ENCODE measurements around the gene DHX16. TPM values are rescaled to one million over a fixed set of nuclear protein-coding genes. Genes with fewer than 3 reads are reported as not detected.

DHX16 gene
- total RNA-seq, 1 donor from 2014 or later, result 17.6 TPM

DNA sequence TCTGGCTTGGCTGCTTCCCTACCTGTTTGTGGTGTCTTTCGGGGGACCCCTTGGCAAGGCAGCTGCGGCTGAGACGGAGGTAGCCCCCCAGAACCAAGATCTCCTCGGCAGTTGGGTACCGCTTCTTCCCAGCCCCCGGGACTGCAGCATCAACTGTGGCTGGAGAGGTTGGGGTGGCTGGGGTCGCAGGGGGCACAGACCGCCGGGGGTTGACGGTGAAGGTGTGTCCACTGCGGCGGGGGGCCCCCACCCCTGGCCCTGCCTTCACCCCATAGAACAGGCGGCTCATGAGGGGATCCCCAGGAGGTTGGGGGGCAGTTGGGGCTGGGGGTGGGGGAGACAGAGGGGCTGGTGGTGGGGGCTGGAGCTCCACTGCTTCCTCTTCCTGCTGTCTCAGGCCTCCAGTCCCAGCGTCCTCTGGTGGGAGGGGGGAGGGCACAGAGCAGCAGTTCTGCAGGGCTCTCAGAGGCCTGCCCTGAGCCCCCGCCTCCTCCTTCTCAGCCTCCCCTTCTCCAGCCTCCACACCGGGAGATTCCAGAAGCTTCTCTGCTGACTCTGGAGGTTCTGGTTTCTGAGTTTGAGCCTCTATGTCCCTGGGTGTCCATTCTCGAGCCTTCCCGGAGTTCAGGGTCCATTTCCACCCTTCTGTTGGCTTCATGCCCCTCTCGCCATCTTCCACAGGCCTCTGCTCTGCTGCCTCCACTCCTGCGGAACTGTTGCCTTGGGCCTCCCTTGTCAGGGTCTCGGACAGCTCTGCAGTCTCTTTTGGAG lies 11.8 kb upstream of the DHX16 start:
- peaks cover 81% of the 10 kb centered on the region for H3K79me2 ChIP-seq (ENCODE audit: low read depth)
- no peak for DNase-seq (ENCODE audit: low spot score)
- H2AFZ ChIP-seq (replicated peaks), result no peak overlapping the region
- Mint-ChIP-seq H3K9me3 (no peaks in the 10 kb centered on the region), H3K4me1 (peaks cover 80% of the 10 kb centered on the region), H3K27ac (peak overlapping the region; percentile 93), H3K36me3 (peaks cover 11% of the 10 kb centered on the region), H3K4me3 (peak overlapping the region; percentile 95), H3K27me3 (ENCODE audit: insufficient read depth, low read depth) (peaks cover 8% of the 10 kb centered on the region)
- peak overlapping the region; percentile 97 for H3K4me2 ChIP-seq
- peaks cover 65% of the 10 kb centered on the region for H3K4me1 ChIP-seq
- H3F3A ChIP-seq (ENCODE audit: low read depth), result peaks cover 30% of the 10 kb centered on the region
- no peak overlapping the region for H3K9ac ChIP-seq
- H3K4me3 ChIP-seq, result peak overlapping the region; percentile 41
- no peaks in the 10 kb centered on the region for H3K27me3 ChIP-seq
- peaks cover 52% of the 10 kb centered on the region for H4K20me1 ChIP-seq (ENCODE audit: low read depth)
- no peaks in the 10 kb centered on the region for H3K36me3 ChIP-seq
- TF ChIP-seq, protein P1, sequence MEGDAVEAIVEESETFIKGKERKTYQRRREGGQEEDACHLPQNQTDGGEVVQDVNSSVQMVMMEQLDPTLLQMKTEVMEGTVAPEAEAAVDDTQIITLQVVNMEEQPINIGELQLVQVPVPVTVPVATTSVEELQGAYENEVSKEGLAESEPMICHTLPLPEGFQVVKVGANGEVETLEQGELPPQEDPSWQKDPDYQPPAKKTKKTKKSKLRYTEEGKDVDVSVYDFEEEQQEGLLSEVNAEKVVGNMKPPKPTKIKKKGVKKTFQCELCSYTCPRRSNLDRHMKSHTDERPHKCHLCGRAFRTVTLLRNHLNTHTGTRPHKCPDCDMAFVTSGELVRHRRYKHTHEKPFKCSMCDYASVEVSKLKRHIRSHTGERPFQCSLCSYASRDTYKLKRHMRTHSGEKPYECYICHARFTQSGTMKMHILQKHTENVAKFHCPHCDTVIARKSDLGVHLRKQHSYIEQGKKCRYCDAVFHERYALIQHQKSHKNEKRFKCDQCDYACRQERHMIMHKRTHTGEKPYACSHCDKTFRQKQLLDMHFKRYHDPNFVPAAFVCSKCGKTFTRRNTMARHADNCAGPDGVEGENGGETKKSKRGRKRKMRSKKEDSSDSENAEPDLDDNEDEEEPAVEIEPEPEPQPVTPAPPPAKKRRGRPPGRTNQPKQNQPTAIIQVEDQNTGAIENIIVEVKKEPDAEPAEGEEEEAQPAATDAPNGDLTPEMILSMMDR (IDR thresholded peaks at IDR 0.05), result no peak
- TF ChIP-seq EZH2 (IDR thresholded peaks at IDR 0.05), result no peak
- no peak for TF ChIP-seq EZH2phosphoT487 (IDR thresholded peaks at IDR 0.05)
- H3K27ac ChIP-seq, result no peak overlapping the region
- H3K9me3 ChIP-seq (ENCODE audit: low read depth), result no peaks in the 10 kb centered on the region

DNA sequence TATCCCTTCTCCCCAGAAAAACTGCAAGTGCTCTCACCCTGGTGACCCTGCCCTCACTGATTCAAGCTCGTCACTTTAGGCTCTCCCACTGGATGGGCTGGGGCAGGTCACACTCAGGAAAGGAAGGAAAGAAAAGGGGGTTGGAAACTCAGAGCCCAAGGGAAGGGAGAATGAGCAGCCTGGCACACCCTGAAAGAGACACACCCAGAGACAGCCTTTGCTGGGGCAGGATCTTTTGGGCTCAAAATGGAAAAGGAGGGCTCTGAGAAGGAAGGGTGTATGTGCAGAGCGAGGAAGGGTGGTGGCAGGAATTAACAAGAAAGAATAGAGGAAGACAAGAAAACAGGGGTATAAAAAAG lies 11.2 kb upstream of the DHX16 start:
- H4K20me1 ChIP-seq (ENCODE audit: low read depth), result peaks cover 57% of the 10 kb centered on the region
- peaks cover 68% of the 10 kb centered on the region for H3K4me1 ChIP-seq
- no peak overlapping the region for H3K9ac ChIP-seq
- peaks cover 30% of the 10 kb centered on the region for H3F3A ChIP-seq (ENCODE audit: low read depth)
- H3K27me3 ChIP-seq, result no peaks in the 10 kb centered on the region
- TF ChIP-seq, protein P1 (IDR thresholded peaks at IDR 0.05), result no peak
- TF ChIP-seq EZH2 (IDR thresholded peaks at IDR 0.05), result no peak
- no peak for TF ChIP-seq EZH2phosphoT487 (IDR thresholded peaks at IDR 0.05)
- no peak for DNase-seq (ENCODE audit: low spot score)
- Mint-ChIP-seq H3K4me1 (peaks cover 78% of the 10 kb centered on the region), H3K36me3 (peaks cover 14% of the 10 kb centered on the region), H3K27ac (peak overlapping the region; percentile 89), H3K27me3 (ENCODE audit: insufficient read depth, low read depth) (peaks cover 9% of the 10 kb centered on the region), H3K9me3 (no peaks in the 10 kb centered on the region), H3K4me3 (peak overlapping the region; percentile 87)
- peak overlapping the region; percentile 41 for H3K4me3 ChIP-seq
- H3K27ac ChIP-seq, result no peak overlapping the region
- H3K36me3 ChIP-seq, result no peaks in the 10 kb centered on the region
- H3K4me2 ChIP-seq, result peak overlapping the region; percentile 97
- H2AFZ ChIP-seq (replicated peaks), result no peak overlapping the region
- H3K79me2 ChIP-seq (ENCODE audit: low read depth), result peaks cover 77% of the 10 kb centered on the region
- H3K9me3 ChIP-seq (ENCODE audit: low read depth), result no peaks in the 10 kb centered on the region

DNA sequence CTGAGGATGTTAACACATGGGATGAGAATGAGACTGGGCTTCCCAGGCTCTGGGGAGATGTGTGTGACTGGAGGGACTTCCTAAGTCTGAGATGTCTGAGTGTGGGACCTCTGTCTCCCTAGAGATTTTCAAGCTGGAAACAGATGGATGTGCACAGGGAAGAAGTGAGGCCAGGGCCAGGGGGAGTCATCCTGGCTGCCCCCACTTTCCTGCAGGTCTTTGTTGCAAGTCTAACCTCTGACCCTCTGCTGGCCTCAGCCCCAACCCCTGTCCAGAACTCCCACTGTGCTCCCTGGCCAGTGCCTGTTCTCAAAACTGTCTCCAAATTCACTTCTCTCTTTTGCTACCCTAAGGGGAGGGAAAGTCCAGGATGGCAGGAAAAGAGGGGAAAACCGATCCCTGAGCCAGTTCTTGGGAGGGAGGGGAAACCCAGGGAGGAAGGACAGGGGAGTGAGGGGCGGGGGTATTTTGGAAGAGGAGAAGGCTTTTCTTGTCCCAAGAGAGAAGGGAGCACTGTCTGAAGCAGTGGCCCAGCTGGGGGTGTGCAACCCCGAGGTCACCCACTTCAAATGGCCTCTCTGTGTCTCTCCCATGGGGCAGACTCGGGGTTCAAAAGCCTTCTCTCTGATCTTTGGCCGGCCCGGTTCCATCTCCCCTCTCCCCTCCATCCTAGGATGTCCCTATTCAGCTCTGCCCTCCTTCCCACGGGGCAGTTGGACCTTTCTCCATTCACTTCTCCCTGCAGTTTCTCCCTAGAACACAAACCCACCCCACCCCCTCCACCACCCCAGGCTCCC lies 10.6 kb upstream of the DHX16 start:
- Histone ChIP-seq H3K27me3 (no peaks in the 10 kb centered on the region), H3K9ac (peak overlapping the region; percentile 44), H3K4me3 (peak overlapping the region; percentile 41), H3K4me1 (peaks cover 67% of the 10 kb centered on the region), H3K79me2 (ENCODE audit: low read depth) (peaks cover 76% of the 10 kb centered on the region), H4K20me1 (ENCODE audit: low read depth) (peaks cover 62% of the 10 kb centered on the region), H3K27ac (peak overlapping the region; percentile 78), H3K36me3 (no peaks in the 10 kb centered on the region), H3F3A (ENCODE audit: low read depth) (peaks cover 30% of the 10 kb centered on the region), H2AFZ (replicated peaks) (no peak overlapping the region), H3K4me2 (peak overlapping the region; percentile 97), H3K9me3 (ENCODE audit: low read depth) (no peaks in the 10 kb centered on the region)
- H3K4me1 Mint-ChIP-seq, result peaks cover 76% of the 10 kb centered on the region
- H3K27ac Mint-ChIP-seq, result peak overlapping the region; percentile 89
- H3K36me3 Mint-ChIP-seq, result peaks cover 14% of the 10 kb centered on the region
- DNase-seq (ENCODE audit: low spot score), result no peak
- H3K9me3 Mint-ChIP-seq, result no peaks in the 10 kb centered on the region
- peaks cover 9% of the 10 kb centered on the region for H3K27me3 Mint-ChIP-seq (ENCODE audit: insufficient read depth, low read depth)
- TF ChIP-seq EZH2 (IDR thresholded peaks at IDR 0.05) (no peak), EZH2phosphoT487 (IDR thresholded peaks at IDR 0.05) (no peak)
- TF ChIP-seq, protein P1 (IDR thresholded peaks at IDR 0.05), result no peak
- H3K4me3 Mint-ChIP-seq, result peak overlapping the region; percentile 87

All from neural progenitor cell (in vitro differentiated cells).